GM23338 (cell line): ENCODE results near the gene GRIK4. TPM values are rescaled to one million over a fixed set of nuclear protein-coding genes. Genes with fewer than 3 reads are reported as not detected.

Experiments
- ATAC-seq: fragments of 200-7000 bp; cut with Tn5 transposase; 3 replicates; pipeline ENCODE4 v1.9.1; 2020
- DNase-seq: peaks from one replicate; pipeline ENCODE4 v3.0.0-alpha.2; 2015; ENCODE audit warnings: low spot score
- H2AFZ ChIP-seq: fragments of 200-600 bp; sonication (generic); 2 replicates; pipeline ENCODE4 v1.8.0; 2016; ENCODE audit warnings: antibody characterized with exemption, mild to moderate bottlenecking, moderate library complexity
- H3F3A ChIP-seq: fragments of 200-600 bp; sonication (generic); replicated peaks from 2 replicates; pipeline ENCODE4 v1.8.0; 2017; ENCODE audit warnings: antibody characterized with exemption, mixed run types, low read depth
- H3K27ac ChIP-seq: fragments of 200-600 bp; sonication (generic); 2 replicates; pipeline ENCODE4 v1.6.1; 2016; ENCODE audit warnings: low read depth
- H3K27me3 ChIP-seq: fragments of 200-600 bp; sonication (generic); 2 replicates; pipeline ENCODE4 v1.8.0; 2016; ENCODE audit warnings: mild to moderate bottlenecking, mixed run types, moderate library complexity; ENCODE audit not compliant: insufficient read depth
- H3K36me3 ChIP-seq: fragments of 200-600 bp; sonication (generic); 2 replicates; pipeline ENCODE4 v1.8.0; 2016; ENCODE audit warnings: mild to moderate bottlenecking; ENCODE audit not compliant: insufficient read depth
- H3K4me1 ChIP-seq: fragments of 200-600 bp; sonication (generic); 2 replicates; pipeline ENCODE4 v1.8.0; 2016; ENCODE audit warnings: mild to moderate bottlenecking, moderate library complexity; ENCODE audit not compliant: insufficient read depth
- H3K4me2 ChIP-seq: fragments of 200-600 bp; sonication (generic); 2 replicates; pipeline ENCODE4 v1.7.1; 2017; ENCODE audit warnings: mixed run types
- H3K4me3 ChIP-seq: fragments of 200-600 bp; sonication (generic); 2 replicates; pipeline ENCODE4 v1.6.1; 2016; ENCODE audit warnings: mixed run types
- H3K79me2 ChIP-seq: fragments of 200-600 bp; sonication (generic); replicated peaks from 2 replicates; pipeline ENCODE4 v1.8.0; 2017; ENCODE audit warnings: mild to moderate bottlenecking; ENCODE audit not compliant: insufficient read depth
- H3K9me2 ChIP-seq: fragments of 200-600 bp; sonication (generic); 2 replicates; pipeline ENCODE4 v1.8.0; 2017; ENCODE audit not compliant: insufficient read depth
- H4K20me1 ChIP-seq: fragments of 200-600 bp; sonication (generic); replicated peaks from 2 replicates; pipeline ENCODE4 v1.8.0; 2017; ENCODE audit warnings: mild to moderate bottlenecking; ENCODE audit not compliant: insufficient read depth
- H3K27ac Mint-ChIP-seq: 2 replicates; pipeline ENCODE4 v1.8.0; 2020; ENCODE audit warnings: inconsistent platforms, mild to moderate bottlenecking, moderate library complexity, mixed read lengths
- H3K27me3 Mint-ChIP-seq: 3 replicates; pipeline ENCODE4 v1.8.0; 2022; ENCODE audit warnings: low read depth, mild to moderate bottlenecking, moderate library complexity, mixed read lengths, inconsistent platforms; ENCODE audit not compliant: insufficient read depth, poor library complexity
- H3K36me3 Mint-ChIP-seq: 3 replicates; pipeline ENCODE4 v1.8.0; 2021; ENCODE audit warnings: low read depth, mild to moderate bottlenecking, inconsistent platforms, moderate library complexity, mixed read lengths
- H3K4me1 Mint-ChIP-seq: 3 replicates; pipeline ENCODE4 v1.8.0; 2020; ENCODE audit warnings: mild to moderate bottlenecking, inconsistent platforms, mixed read lengths
- H3K4me3 Mint-ChIP-seq: 3 replicates; pipeline ENCODE4 v1.8.0; 2021; ENCODE audit warnings: moderate library complexity, mild to moderate bottlenecking, inconsistent platforms, mixed read lengths
- H3K9me3 Mint-ChIP-seq: 3 replicates; pipeline ENCODE4 v1.8.0; 2020; ENCODE audit warnings: moderate library complexity, mild to moderate bottlenecking, inconsistent platforms, mixed read lengths
- EZH2 ChIP-seq: fragments of 200-600 bp; sonication (generic); IDR thresholded peaks from one replicate; pipeline ENCODE4 v1.8.0; 2017; ENCODE audit warnings: antibody characterized with exemption, mild to moderate bottlenecking, low read depth; ENCODE audit not compliant: unreplicated experiment
- NANOG ChIP-seq: IDR thresholded peaks from 2 replicates; pipeline ENCODE4 v1.6.1; 2016; ENCODE audit warnings: antibody characterized with exemption, borderline replicate concordance
- POLR2AphosphoS5 ChIP-seq: IDR thresholded peaks from 2 replicates; pipeline ENCODE4 v1.6.1; 2016; ENCODE audit warnings: antibody characterized with exemption, low read depth
- STAT1 ChIP-seq: IDR thresholded peaks from one replicate; pipeline ENCODE4 v1.6.1; 2016; ENCODE audit warnings: antibody characterized with exemption; ENCODE audit not compliant: unreplicated experiment
- ZNF331 ChIP-seq: fragments of 250-450 bp; sonication (Bioruptor Pico); IDR thresholded peaks from 2 replicates; pipeline ENCODE4 v1.5.0; 2020; ENCODE audit warnings: low read depth, mild to moderate bottlenecking, moderate library complexity
- polyA plus RNA-seq: library from polyadenylated mRNA; unstranded; fragments of >200 nt; fragmentation: Nextera tagmentation; extraction: Ambion mirVana; gene quantifications from 2 replicates; pipeline ENCODE4 v1.2.1, GENCODE V29; 2016
- total RNA-seq: library from RNA; depleted of rRNA; stranded (reverse); fragments of >200 nt; shearing (Covaris generic); gene quantifications from 2 replicates; pipeline ENCODE4 v1.2.3, GENCODE V29; 2014
- TF ChIP-seq, protein P1 (sequence below): IDR thresholded peaks from one replicate; pipeline ENCODE4 v1.6.1; 2018; ENCODE audit warnings: antibody characterized with exemption; ENCODE audit not compliant: unreplicated experiment
- TF ChIP-seq, protein P2 (sequence below): IDR thresholded peaks from 2 replicates; pipeline ENCODE4 v1.6.1; 2016; ENCODE audit warnings: antibody characterized with exemption
- TF ChIP-seq, protein P3 (sequence below): fragments of 250-450 bp; sonication (Bioruptor Pico); IDR thresholded peaks from 2 replicates; pipeline ENCODE4 v1.5.0; 2020; ENCODE audit warnings: mild to moderate bottlenecking, moderate library complexity

GRIK4 gene
- total and polyA plus RNA-seq, 2 experiments from 2014 or later = 0.63 to 2.2 TPM

DNA sequence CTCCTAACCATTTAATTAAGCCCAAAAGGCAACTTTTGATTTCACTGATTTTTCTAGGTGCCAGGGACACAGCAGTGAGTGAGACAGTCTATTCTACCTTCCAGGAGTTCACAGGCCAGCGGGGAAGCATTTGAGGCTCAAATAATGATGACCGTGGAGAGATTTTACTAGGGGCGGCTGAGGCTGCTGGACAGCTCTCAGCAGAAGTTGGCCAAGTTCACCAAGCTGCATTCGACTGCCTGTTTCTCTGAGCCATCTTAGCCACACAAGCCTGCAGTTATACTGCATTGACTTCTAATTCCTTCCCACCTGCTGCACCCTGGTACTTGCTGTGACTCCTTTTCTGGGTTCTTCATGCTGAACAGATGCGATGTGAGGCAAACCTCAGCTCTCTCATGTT, 343.4 kb downstream of the GRIK4 start:
- Histone ChIP-seq H3F3A (no peaks in the 10 kb centered on the region), H3K27me3 (no peaks in the 10 kb centered on the region), H3K9me2 (peaks cover 5% of the 10 kb centered on the region), H3K4me3 (no peak overlapping the region), H4K20me1 (no peaks in the 10 kb centered on the region), H3K27ac (no peak overlapping the region), H3K4me2 (no peak overlapping the region), H2AFZ (no peak overlapping the region), H3K36me3 (no peaks in the 10 kb centered on the region), H3K4me1 (no peaks in the 10 kb centered on the region), H3K79me2 (no peaks in the 10 kb centered on the region)
- ATAC-seq = no peak
- no peaks in the 10 kb centered on the region for H3K27me3 Mint-ChIP-seq
- no peaks in the 10 kb centered on the region for H3K9me3 Mint-ChIP-seq
- no peak overlapping the region for H3K27ac Mint-ChIP-seq
- DNase-seq = no peak
- no peaks in the 10 kb centered on the region for H3K36me3 Mint-ChIP-seq
- TF ChIP-seq, protein P1, sequence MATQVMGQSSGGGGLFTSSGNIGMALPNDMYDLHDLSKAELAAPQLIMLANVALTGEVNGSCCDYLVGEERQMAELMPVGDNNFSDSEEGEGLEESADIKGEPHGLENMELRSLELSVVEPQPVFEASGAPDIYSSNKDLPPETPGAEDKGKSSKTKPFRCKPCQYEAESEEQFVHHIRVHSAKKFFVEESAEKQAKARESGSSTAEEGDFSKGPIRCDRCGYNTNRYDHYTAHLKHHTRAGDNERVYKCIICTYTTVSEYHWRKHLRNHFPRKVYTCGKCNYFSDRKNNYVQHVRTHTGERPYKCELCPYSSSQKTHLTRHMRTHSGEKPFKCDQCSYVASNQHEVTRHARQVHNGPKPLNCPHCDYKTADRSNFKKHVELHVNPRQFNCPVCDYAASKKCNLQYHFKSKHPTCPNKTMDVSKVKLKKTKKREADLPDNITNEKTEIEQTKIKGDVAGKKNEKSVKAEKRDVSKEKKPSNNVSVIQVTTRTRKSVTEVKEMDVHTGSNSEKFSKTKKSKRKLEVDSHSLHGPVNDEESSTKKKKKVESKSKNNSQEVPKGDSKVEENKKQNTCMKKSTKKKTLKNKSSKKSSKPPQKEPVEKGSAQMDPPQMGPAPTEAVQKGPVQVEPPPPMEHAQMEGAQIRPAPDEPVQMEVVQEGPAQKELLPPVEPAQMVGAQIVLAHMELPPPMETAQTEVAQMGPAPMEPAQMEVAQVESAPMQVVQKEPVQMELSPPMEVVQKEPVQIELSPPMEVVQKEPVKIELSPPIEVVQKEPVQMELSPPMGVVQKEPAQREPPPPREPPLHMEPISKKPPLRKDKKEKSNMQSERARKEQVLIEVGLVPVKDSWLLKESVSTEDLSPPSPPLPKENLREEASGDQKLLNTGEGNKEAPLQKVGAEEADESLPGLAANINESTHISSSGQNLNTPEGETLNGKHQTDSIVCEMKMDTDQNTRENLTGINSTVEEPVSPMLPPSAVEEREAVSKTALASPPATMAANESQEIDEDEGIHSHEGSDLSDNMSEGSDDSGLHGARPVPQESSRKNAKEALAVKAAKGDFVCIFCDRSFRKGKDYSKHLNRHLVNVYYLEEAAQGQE = peak; percentile 55
- no peak for TF ChIP-seq ZNF331 (CRISPR knock-in tag)
- H3K4me3 Mint-ChIP-seq = no peak overlapping the region
- peaks cover 13% of the 10 kb centered on the region; the same call in 2 of the 3 replicates for H3K4me1 Mint-ChIP-seq

DNA sequence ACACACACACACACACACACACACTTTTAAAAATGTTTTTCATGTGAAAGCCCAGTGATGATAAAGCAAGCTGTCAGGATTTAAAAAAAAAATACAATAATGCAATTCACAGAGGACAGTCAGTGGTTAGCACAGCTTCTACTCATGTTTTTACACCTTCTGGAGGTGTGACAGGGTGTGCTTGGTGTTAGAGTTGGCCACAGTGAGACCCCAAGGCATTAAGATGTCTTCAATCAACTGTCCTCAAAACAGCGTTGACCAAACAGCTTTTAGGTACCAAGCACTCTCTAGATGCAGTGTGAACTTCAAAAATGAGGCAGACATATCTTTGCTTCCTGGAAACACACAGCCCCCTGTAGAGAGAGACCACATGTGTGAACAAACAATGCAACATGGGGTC, 346.0 kb downstream of the GRIK4 start:
- no peaks in the 10 kb centered on the region for H3K36me3 ChIP-seq
- Mint-ChIP-seq H3K36me3 (no peaks in the 10 kb centered on the region), H3K4me1 (peaks cover 7% of the 10 kb centered on the region; the same call in 2 of the 3 replicates), H3K4me3 (no peak overlapping the region), H3K27me3 (no peaks in the 10 kb centered on the region), H3K27ac (no peak overlapping the region), H3K9me3 (no peaks in the 10 kb centered on the region)
- DNase-seq = no peak
- H3F3A ChIP-seq = no peaks in the 10 kb centered on the region
- peaks cover 5% of the 10 kb centered on the region for H3K9me2 ChIP-seq
- no peaks in the 10 kb centered on the region for H3K4me1 ChIP-seq
- H3K4me3 ChIP-seq = no peak overlapping the region
- H2AFZ ChIP-seq = no peak overlapping the region
- H3K79me2 ChIP-seq = no peaks in the 10 kb centered on the region
- no peaks in the 10 kb centered on the region for H3K27me3 ChIP-seq
- ATAC-seq = no peak
- no peaks in the 10 kb centered on the region for H4K20me1 ChIP-seq
- H3K27ac ChIP-seq = no peak overlapping the region
- H3K4me2 ChIP-seq = no peak overlapping the region
- TF ChIP-seq, protein P2, sequence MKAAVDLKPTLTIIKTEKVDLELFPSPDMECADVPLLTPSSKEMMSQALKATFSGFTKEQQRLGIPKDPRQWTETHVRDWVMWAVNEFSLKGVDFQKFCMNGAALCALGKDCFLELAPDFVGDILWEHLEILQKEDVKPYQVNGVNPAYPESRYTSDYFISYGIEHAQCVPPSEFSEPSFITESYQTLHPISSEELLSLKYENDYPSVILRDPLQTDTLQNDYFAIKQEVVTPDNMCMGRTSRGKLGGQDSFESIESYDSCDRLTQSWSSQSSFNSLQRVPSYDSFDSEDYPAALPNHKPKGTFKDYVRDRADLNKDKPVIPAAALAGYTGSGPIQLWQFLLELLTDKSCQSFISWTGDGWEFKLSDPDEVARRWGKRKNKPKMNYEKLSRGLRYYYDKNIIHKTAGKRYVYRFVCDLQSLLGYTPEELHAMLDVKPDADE = no peak
- TF ChIP-seq EZH2 = no peak
- no peak for TF ChIP-seq NANOG
- no peak for TF ChIP-seq POLR2AphosphoS5
- TF ChIP-seq, protein P3, sequence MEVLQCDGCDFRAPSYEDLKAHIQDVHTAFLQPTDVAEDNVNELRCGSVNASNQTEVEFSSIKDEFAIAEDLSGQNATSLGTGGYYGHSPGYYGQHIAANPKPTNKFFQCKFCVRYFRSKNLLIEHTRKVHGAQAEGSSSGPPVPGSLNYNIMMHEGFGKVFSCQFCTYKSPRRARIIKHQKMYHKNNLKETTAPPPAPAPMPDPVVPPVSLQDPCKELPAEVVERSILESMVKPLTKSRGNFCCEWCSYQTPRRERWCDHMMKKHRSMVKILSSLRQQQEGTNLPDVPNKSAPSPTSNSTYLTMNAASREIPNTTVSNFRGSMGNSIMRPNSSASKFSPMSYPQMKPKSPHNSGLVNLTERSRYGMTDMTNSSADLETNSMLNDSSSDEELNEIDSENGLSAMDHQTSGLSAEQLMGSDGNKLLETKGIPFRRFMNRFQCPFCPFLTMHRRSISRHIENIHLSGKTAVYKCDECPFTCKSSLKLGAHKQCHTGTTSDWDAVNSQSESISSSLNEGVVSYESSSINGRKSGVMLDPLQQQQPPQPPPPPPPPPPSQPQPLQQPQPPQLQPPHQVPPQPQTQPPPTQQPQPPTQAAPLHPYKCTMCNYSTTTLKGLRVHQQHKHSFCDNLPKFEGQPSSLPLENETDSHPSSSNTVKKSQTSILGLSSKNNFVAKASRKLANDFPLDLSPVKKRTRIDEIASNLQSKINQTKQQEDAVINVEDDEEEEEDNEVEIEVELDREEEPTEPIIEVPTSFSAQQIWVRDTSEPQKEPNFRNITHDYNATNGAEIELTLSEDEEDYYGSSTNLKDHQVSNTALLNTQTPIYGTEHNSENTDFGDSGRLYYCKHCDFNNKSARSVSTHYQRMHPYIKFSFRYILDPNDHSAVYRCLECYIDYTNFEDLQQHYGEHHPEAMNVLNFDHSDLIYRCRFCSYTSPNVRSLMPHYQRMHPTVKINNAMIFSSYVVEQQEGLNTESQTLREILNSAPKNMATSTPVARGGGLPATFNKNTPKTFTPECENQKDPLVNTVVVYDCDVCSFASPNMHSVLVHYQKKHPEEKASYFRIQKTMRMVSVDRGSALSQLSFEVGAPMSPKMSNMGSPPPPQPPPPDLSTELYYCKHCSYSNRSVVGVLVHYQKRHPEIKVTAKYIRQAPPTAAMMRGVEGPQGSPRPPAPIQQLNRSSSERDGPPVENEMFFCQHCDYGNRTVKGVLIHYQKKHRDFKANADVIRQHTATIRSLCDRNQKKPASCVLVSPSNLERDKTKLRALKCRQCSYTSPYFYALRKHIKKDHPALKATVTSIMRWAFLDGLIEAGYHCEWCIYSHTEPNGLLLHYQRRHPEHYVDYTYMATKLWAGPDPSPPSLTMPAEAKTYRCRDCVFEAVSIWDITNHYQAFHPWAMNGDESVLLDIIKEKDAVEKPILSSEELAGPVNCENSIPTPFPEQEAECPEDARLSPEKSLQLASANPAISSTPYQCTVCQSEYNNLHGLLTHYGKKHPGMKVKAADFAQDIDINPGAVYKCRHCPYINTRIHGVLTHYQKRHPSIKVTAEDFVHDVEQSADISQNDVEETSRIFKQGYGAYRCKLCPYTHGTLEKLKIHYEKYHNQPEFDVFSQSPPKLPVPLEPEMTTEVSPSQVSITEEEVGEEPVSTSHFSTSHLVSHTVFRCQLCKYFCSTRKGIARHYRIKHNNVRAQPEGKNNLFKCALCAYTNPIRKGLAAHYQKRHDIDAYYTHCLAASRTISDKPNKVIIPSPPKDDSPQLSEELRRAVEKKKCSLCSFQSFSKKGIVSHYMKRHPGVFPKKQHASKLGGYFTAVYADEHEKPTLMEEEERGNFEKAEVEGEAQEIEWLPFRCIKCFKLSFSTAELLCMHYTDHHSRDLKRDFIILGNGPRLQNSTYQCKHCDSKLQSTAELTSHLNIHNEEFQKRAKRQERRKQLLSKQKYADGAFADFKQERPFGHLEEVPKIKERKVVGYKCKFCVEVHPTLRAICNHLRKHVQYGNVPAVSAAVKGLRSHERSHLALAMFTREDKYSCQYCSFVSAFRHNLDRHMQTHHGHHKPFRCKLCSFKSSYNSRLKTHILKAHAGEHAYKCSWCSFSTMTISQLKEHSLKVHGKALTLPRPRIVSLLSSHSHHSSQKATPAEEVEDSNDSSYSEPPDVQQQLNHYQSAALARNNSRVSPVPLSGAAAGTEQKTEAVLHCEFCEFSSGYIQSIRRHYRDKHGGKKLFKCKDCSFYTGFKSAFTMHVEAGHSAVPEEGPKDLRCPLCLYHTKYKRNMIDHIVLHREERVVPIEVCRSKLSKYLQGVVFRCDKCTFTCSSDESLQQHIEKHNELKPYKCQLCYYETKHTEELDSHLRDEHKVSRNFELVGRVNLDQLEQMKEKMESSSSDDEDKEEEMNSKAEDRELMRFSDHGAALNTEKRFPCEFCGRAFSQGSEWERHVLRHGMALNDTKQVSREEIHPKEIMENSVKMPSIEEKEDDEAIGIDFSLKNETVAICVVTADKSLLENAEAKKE = no peak
- TF ChIP-seq ZNF331 (CRISPR knock-in tag) = no peak
- TF ChIP-seq STAT1 = no peak
